Left forelimb (tissue), 1 donor: ENCODE measurements around the gene ANKRD35.
"Not testable (repeated sequence)": the region's sequence is repeated elsewhere in the genome, so short reads cannot be mapped to it uniquely, and the experiment has no call there.

Experiments
- DNase-seq: peaks from one replicate; pipeline ENCODE4 v3.0.0-alpha.2; 2018; ENCODE audit warnings: low spot score

The ANKRD35 gene, protein sequence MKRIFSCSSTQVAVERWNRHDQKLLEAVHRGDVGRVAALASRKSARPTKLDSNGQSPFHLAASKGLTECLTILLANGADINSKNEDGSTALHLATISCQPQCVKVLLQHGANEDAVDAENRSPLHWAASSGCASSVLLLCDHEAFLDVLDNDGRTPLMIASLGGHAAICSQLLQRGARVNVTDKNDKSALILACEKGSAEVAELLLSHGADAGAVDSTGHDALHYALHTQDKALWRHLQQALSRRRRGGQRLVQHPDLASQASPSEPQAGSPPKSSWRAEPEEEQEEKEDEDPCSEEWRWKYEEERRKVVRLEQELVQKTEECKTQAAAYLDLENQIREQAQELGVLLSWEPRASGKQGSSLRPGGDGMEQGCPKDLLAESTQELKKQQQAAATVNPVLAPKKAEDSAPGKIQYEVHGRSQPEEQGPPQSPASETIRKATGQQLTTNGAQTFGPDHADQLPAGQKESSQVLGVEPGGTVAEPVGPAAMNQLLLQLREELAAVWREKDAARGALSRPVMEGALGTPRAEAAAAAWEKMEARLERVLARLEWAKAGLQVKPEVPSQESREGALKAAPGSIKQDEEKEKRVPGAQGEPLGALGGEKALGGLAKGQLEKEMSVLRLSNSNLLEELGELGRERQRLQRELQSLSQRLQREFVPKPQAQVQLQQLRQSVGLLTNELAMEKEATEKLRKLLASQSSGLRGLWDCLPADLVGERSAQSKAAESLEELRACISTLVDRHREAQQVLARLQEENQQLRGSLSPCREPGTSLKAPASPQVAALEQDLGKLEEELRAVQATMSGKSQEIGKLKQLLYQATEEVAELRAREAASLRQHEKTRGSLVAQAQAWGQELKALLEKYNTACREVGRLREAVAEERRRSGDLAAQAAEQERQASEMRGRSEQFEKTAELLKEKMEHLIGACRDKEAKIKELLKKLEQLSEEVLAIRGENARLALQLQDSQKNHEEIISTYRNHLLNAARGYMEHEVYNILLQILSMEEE

GRCh38 chr1:145885738-145886287, at the start of gene ANKRD35:
TSS of gene ANKRD35 (minus strand) at chr1:145885866. CDS start at chr1:145885758, 108 bp downstream.
- DNase-seq, result peak; percentile 86

- DNase-seq, result not testable (repeated sequence)
Observed at GRCh38 chr1:145932522-145933009, 46.9 kb upstream of the ANKRD35 start.

DNA sequence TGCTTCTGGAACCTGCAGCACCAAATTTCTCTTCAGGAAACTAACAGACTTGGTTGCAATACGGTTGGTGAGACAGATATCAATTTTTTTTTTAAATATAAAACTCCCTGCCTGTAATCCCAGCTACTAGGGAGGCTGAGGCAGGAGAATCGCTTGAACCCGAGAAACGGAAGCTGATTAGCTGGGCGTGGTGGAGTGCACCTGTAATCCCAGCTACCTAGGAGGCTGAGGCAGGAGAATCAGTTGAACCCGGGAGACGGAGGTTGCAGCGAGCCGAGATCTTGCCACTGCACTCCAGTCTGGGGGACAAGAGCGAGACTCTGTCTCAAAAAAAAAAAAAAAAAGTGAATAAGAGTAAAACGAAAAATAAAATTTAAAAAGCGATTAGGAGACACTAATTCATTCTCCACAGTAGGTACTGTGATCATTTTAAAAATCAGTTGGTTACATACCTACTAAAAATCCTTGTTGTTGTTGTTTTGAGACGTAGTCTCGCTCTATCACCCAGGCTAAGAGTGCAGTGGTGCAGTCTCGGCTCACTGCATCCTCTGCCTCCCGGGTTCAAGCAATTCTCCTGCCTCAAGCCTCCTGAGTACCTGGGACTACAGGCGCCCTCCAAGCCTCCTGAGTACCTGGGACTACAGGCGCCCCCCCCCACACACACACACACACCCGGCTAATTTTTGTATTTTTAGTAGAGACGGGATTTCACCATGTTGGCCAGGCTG, 42.4 kb upstream of the ANKRD35 start:
- DNase-seq, result no peak

- DNase-seq, result peak; percentile 95
Observed at GRCh38 chr1:145927063-145927886, 41.6 kb upstream of the ANKRD35 start, which contains the start of gene RBM8A. TSS of gene RBM8A (minus strand) at chr1:145927484. CDS start at chr1:145927426, 58 bp downstream.

DNA sequence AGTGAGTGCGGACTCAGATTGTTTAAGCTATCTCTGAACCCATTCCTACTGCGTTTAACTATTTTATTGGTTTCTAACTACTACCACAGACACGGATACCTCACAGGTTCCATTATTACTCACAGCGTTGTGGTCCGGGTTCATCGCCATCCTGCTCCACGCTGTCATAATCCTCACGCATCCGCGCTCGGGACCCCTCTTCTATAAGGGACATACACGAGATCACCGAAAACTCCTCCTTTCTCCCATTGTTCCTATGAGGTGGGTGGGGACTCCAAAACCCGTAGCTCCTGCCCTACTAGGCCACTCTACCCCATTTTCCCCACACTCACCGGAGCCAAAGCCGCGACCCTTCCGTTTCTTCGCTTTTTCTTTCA, 41.0 kb upstream of the ANKRD35 start:
- DNase-seq, result no peak

GRCh38 chr1:145922266-145922665, 36.6 kb upstream of the ANKRD35 start:
- DNase-seq, result no peak

GRCh38 chr1:145920297-145920696, 34.6 kb upstream of the ANKRD35 start:
- not testable (repeated sequence) for DNase-seq

DNA sequence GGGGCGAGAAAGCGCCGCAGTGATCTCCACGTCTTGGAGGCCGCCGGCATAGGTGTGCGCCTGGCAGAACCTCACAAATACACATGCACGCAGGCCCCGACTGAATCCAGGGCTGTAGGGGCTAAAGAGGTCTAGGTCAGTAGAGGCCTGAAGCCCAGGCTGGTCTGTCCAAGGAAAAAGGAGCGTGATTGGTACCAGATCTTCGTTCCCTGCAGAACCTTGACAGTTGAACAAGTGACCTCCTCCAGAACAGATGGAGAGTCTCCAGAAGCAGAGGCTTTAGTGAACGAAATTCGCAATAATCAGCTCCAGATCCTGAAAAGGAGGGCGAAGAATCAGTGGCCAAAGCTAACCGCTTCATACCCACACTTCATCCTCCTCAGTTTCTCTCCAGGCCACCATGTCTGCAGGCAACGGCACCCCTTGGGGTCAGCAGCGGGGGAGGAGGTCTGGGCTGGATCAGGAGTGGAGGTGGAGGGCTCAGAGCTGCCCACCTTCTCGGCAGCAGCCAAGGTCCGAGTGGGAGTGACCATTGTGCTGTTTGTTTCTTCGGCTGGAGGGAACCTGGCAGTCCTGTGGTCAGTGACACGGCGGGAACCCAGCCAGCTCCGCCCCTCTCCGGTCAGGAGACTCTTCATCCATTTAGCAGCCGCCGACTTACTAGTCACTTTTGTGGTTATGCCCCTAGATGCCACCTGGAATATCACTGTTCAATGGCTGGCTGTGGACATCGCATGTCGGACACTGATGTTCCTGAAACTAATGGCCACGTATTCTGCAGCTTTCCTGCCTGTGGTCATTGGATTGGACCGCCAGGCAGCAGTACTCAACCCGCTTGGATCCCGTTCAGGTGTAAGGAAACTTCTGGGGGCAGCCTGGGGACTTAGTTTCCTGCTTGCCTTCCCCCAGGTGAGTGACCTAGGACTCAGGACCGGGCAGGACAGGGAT, 33.6 kb upstream of the ANKRD35 start:
- DNase-seq, result no peak

DNA sequence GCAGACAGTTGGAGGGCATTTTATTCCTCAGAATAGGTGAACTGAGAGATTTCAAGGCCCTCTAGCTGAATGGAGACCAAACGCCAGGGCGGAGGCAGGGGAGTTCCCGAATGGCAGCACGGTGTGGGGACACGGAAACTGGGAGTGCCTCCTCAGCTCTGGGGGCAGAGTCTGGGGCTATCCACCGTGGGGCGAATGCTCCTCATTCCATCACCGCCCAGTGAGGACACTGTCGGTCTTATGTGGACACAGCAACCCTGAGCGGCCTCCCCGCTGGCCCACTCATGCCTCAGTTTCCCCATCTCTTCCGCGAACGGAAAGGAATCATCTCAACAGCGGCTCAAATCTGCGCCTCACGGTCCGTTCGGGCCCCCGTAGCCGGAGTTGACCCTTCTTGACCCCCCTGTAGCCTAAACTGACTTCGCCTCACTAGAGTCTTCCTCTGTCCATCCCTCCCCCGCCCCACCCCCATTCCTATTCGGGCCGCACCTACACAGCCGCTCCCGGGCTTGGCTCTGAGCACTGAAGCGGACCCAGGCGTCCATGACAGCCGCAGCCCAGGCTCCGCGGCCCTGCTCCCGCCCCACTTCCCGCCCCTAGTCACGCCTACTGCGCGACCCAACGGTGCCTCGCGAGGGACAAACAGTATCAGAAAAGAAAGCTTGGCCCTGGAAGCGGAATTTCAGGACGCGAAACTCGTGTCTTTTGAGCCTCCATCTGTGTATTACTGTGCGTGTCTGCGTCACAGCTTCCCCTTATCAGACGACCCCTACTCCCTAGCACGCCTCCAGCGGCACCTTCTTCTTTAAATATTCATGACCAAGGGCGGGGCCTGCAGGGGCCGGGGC, 32.7 kb upstream of the ANKRD35 start, which contains the start of gene PEX11B:
TSS of gene PEX11B (minus strand) at position 574 of the 848 bp plus-strand sequence. CDS start at position 545, 29 bp downstream.
- peak; percentile 93 for DNase-seq

- DNase-seq, result no peak
Observed at GRCh38 chr1:145917595-145917994, 31.9 kb upstream of the ANKRD35 start.

GRCh38 chr1:145916745-145917144, 31.1 kb upstream of the ANKRD35 start:
- DNase-seq, result no peak

- DNase-seq, result no peak
Observed at GRCh38 chr1:145912128-145912641, 26.5 kb upstream of the ANKRD35 start.

- no peak for DNase-seq
Observed at GRCh38 chr1:145908653-145909052, 23.0 kb upstream of the ANKRD35 start.

- DNase-seq, result no peak
Observed at GRCh38 chr1:145906954-145907753, 21.5 kb upstream of the ANKRD35 start.

DNA sequence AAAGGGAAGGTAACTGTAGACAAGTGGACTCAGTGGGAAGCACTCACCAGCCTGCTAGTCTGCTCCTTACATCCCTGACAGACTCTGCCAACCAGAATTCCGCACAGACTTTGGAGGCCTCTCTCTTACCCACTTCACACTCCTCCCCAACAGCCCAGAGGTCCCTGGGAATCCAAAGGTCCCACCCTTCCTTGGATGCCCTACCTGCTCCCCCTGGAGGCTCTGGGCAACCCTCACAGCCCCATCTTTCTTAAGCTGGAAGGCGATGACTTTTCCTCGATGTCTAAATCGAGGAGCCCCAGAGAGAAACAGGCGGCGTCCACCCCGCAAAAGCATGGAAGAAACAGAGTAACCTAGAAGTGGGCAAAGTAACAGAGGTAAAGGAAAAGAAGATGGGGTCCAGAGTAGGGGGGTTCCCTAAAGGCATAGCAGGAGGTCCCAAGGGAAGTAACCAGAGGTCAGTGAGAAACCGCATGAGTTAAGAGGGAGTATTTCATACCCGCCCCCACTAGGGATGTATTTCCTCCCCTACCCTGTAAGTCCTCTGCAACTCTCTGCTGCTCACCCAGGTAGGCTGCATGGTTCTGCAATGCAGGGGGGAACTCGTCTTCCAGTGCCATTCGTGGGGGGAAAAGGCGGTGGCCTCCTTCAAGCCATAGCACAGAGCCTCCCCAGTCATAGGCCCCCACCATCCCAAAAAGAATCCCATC, 15.8 kb upstream of the ANKRD35 start:
- no peak for DNase-seq

DNA sequence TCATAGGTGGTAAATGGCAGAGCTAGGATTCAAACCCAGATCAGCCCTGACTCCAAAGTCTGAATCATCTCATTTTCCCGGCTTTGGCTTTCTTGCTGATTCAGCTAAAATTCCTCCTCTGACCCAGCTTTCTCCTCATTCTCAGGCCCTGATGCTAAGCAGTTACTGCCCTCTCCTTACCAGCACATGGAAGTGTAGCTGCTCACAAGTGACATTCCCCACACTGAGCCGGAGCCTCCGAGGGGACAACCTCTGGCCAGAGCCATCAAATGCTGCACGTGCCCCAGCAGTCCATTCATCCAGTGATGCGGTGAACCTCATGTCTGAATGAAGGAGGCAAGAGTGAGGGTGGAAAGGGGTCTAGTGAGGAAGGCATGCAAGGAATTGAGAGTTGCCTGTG, 13.1 kb upstream of the ANKRD35 start:
- DNase-seq, result no peak

DNA sequence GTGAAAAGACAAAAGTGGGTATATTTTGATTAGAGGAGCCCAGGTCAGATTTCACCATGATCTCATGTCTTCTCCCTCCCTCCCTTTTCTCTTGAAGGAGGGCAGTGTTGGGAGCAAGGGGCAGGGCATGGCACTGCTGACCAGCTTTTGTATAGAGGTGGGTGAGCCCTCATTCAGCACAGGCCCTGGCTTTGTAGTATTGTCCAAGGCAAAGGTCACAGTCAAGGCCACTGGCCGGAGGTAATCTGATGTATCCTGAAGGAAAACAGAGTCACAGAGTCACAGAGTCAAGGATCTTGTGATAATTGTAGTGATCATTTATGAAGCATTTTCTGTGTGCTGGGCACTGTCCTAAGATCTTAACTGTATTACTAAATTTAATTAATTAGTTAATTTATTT, 12.3 kb upstream of the ANKRD35 start:
- no peak for DNase-seq
